Muscle layer of duodenum (tissue), 2 donors: Measurements from ENCODE around the gene TNFRSF17.

Experiments used
- H3K27ac ChIP-seq: one replicate; pipeline ENCODE4 v1.7.0; 2013; ENCODE audit warnings: mild to moderate bottlenecking, low read length
- H3K27me3 ChIP-seq: one replicate; pipeline ENCODE4 v1.7.0; 2013; ENCODE audit warnings: low read depth, mild to moderate bottlenecking, control low read depth, low read length
- H3K36me3 ChIP-seq, 2 donors: one replicate each; pipeline ENCODE4 v1.7.0; 2013; ENCODE audit warnings: low read length in 2 of 2, control low read depth in 1 of 2, mild to moderate bottlenecking in 1 of 2; ENCODE audit not compliant: insufficient read depth in 2 of 2, control insufficient read depth in 1 of 2
- H3K4me1 ChIP-seq, 2 donors: one replicate each; pipeline ENCODE4 v1.7.0; 2013; ENCODE audit warnings: low read length in 2 of 2, mild to moderate bottlenecking in 2 of 2, control low read depth in 1 of 2, moderate library complexity in 1 of 2; ENCODE audit not compliant: insufficient read depth in 2 of 2, control insufficient read depth in 1 of 2
- H3K4me3 ChIP-seq, 2 donors: one replicate each; pipeline ENCODE4 v1.7.0; 2013; ENCODE audit warnings: low read length in 2 of 2, low read depth in 1 of 2, mild to moderate bottlenecking in 1 of 2
- H3K9me3 ChIP-seq, 2 donors: one replicate each; pipeline ENCODE4 v1.7.0; 2013; ENCODE audit warnings: low read length in 2 of 2, control low read depth in 1 of 2, mild to moderate bottlenecking in 1 of 2; ENCODE audit not compliant: control insufficient read depth in 1 of 2
- donor health status: healthy.

TNFRSF17 gene

GRCh38 chr16:11973070-11973469, 8.1 kb downstream of the TNFRSF17 start:
- Histone ChIP-seq H3K27me3 (no peaks in the 10 kb centered on the region), H3K4me3 (no peak overlapping the region), H3K36me3 (no peaks in the 10 kb centered on the region), H3K27ac (no peak overlapping the region), H3K9me3 (no peaks in the 10 kb centered on the region), H3K4me1 (peaks cover 7 to 20% of the 10 kb centered on the region in 2 donors)

DNA sequence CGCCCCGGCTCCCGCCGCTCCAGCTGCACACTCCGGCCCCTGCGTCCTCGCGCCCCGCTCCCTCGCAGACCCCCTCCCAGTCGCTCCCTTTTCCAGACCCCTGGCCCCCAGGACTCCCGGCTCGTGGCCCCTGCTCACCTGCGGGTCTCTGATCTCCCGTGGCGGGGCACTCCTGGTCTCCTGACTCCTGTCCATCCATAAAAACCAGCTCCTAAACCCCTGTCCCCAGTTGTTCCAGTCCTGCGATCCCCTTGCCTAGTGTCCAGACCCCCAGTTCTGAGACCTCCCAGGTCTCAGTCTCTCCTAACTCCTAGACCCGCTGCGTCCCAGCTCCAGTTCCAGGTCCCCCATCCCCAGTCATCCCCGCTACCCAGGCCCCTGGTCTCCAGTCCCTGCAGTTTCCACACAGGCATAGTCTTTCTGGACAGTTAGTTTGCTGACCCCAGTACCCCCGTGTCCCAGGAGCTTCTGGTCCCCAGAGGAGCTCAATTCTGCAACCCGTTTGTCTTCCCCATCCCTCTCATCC, 11.9 kb downstream of the TNFRSF17 start:
- Histone ChIP-seq H3K9me3 (no peaks in the 10 kb centered on the region), H3K4me1 (peaks cover 9 to 23% of the 10 kb centered on the region in 2 donors), H3K36me3 (no peaks in the 10 kb centered on the region), H3K27ac (peak overlapping the region; percentile 79), H3K4me3 (peak overlapping the region; percentile 89 to 95), H3K27me3 (no peaks in the 10 kb centered on the region)

DNA sequence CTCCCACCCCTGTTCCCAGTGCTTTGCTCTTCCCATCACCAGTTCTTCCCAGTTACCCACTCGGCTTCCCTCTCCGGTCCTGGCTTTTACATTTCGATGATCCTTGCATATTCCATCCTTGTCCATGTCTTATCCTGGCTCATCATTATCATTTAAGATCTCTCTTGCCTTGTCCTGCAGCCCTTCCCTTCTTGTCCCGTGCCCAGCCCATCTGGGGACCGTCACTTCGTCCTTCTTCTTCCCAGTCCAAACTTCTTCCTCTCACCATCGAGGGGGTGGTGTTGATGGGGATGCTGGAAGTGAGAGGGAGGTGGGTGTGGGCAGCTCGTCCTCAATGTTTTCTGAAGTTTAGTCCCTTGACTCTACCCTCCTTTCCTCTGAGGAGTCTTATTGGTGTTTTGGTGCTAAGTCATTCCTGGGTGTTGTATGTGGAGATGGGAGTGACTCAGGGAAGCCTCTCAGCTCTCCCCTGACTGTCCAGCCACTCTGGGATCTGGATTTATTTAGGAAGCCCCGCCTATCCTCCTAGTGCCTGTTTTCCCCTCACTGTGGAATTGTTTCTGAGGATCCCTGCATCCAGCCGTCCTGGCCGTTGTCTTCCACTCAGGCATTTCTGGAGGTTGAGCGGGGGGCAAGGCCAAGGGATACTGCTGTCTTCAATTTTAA, 12.5 kb downstream of the TNFRSF17 start:
- H3K27ac ChIP-seq: peak overlapping the region; percentile 79
- H3K9me3 ChIP-seq: no peaks in the 10 kb centered on the region
- H3K27me3 ChIP-seq: no peaks in the 10 kb centered on the region
- peaks cover 9 to 23% of the 10 kb centered on the region in 2 donors for H3K4me1 ChIP-seq
- peak overlapping the region; percentile 89 to 95 for H3K4me3 ChIP-seq
- H3K36me3 ChIP-seq: no peaks in the 10 kb centered on the region

DNA sequence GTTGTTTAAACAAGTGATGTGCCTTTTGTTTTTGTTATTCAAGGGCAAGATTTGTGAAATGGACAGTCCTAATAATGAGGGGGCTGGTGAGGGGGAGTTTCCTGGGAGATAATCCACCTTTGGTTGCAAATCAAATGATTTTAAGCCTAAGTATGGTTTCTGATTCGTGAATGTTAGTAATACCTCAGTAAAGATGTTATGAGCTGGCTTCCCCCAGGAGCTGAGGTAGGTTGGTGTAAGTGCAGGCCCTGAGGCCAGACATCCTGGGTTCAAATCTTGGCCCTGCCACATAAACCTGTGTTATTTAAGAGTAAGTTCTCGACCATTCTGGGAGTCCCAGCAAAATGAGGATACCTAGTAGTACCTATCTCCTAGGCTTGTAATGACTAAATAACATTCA, 13.1 kb downstream of the TNFRSF17 start:
- Histone ChIP-seq H3K36me3 (no peaks in the 10 kb centered on the region), H3K9me3 (no peaks in the 10 kb centered on the region), H3K4me3 (peak overlapping the region; percentile 89 to 95), H3K27ac (peak overlapping the region; percentile 79), H3K4me1 (peaks cover 9 to 23% of the 10 kb centered on the region in 2 donors), H3K27me3 (no peaks in the 10 kb centered on the region)

GRCh38 chr16:11979013-11979672, 14.1 kb downstream of the TNFRSF17 start:
- Histone ChIP-seq H3K27me3 (no peaks in the 10 kb centered on the region), H3K27ac (no peak overlapping the region), H3K4me3 (no peak overlapping the region), H3K4me1 (peaks cover 9 to 23% of the 10 kb centered on the region in 2 donors), H3K36me3 (no peaks in the 10 kb centered on the region), H3K9me3 (no peaks in the 10 kb centered on the region)

GRCh38 chr16:11980136-11980844, 15.3 kb downstream of the TNFRSF17 start:
- H3K4me3 ChIP-seq: no peak overlapping the region
- no peaks in the 10 kb centered on the region for H3K27me3 ChIP-seq
- H3K36me3 ChIP-seq: no peaks in the 10 kb centered on the region
- peaks cover 9 to 23% of the 10 kb centered on the region in 2 donors for H3K4me1 ChIP-seq
- H3K27ac ChIP-seq: no peak overlapping the region
- H3K9me3 ChIP-seq: no peaks in the 10 kb centered on the region

GRCh38 chr16:11985250-11985649, 20.2 kb downstream of the TNFRSF17 start:
- H3K4me1 ChIP-seq: no peaks in the 10 kb centered on the region
- no peak overlapping the region for H3K4me3 ChIP-seq
- no peaks in the 10 kb centered on the region for H3K27me3 ChIP-seq
- H3K36me3 ChIP-seq: no peaks in the 10 kb centered on the region
- H3K27ac ChIP-seq: no peak overlapping the region
- H3K9me3 ChIP-seq: no peaks in the 10 kb centered on the region

- H3K27me3 ChIP-seq: no peaks in the 10 kb centered on the region
- H3K9me3 ChIP-seq: no peaks in the 10 kb centered on the region
- H3K4me3 ChIP-seq: no peak overlapping the region
Observed at GRCh38 chr16:11986521-11987057, 21.6 kb downstream of the TNFRSF17 start.

DNA sequence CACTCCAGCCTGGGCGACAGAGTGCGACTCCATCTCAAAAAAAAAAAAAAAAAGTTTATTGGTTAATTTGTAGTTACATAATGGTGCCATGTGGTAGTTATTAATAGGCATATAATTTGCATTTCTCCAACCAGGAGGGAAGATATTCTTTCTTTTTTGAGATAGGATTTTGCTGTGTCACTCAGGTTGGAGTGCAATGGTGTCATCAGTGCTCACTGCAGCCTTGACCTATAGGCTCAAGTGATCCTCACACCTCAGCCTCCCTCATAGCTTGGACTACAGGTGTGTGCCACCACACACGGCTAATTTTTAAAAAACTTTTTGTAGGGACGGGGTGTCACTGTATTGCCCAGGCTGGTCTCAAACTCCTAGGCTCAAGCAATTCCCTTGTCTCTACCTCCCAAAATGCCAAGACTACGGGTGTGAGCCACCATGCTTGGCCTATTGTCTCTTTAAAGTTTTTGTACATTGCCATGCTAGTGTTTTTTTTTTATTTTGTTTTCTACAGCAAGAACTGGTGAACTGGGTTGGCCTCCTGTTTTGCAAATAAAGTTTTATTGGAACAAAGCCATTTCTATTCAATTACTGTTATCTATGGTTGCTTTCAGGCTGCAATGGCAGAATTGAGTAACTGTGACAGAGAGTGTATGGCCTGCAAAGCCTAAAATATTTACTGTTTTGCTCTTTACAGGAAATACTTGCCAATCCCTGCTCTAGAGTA, 23.4 kb downstream of the TNFRSF17 start:
- no peaks in the 10 kb centered on the region for H3K9me3 ChIP-seq
- no peaks in the 10 kb centered on the region for H3K4me1 ChIP-seq
- no peaks in the 10 kb centered on the region for H3K36me3 ChIP-seq
- H3K4me3 ChIP-seq: no peak overlapping the region
- no peaks in the 10 kb centered on the region for H3K27me3 ChIP-seq
- no peak overlapping the region for H3K27ac ChIP-seq

More at GRCh38 chr16:11986521-11987057, 21.6 kb downstream of the TNFRSF17 start:
- Histone ChIP-seq H3K4me1 (no peaks in the 10 kb centered on the region), H3K27ac (no peak overlapping the region), H3K36me3 (no peaks in the 10 kb centered on the region)

DNA sequence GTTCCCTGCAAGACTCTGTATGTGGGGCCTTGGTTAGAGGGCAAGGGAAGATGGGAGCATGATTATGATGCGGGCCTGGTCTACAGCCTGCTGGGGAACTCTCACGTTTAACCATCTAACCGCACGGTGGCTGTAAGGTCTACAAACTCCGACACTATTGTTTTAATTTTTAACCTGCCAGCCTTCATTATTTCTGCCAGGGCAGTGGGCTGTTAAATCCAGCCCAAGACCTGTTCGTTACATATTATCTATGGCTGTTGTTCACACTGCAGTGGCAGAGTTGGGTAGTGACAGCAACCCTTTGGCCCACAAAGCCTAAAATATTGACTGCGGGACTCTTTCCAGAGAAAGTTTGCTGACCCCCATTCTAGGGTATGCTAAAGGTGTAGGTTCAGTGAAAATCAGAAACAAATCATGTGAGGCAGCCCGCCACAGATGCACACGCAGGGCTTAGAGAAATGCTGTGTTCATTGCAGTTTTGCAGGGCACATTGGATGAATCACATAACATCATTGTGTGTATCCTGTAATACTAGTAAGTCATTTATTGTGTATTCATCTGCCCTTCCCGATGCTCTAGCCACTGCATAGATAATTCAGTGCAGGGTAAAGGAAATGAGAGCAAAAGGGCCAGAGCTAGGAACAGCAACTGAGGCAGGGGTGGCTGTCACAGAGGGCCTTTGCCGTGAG, 25.8 kb downstream of the TNFRSF17 start:
- Histone ChIP-seq H3K27me3 (no peaks in the 10 kb centered on the region), H3K4me3 (no peak overlapping the region), H3K36me3 (no peaks in the 10 kb centered on the region), H3K27ac (no peak overlapping the region), H3K4me1 (peaks cover 0 to 6% of the 10 kb centered on the region in 2 donors), H3K9me3 (no peaks in the 10 kb centered on the region)
